OCI-LY1 (cell line): Measurements from ENCODE around the gene PRKAR1A.

ENCODE experiments used
- EZH2 ChIP-seq: fragments of 200-600 bp; sonication (generic), shearing (Covaris generic); IDR thresholded peaks from 2 replicates; pipeline ENCODE4 v1.8.0; 2017; ENCODE audit warnings: borderline replicate concordance, mixed run types, mild to moderate bottlenecking, antibody characterized with exemption, low read length, moderate library complexity, mixed read lengths
- TF ChIP-seq, protein P1 (sequence below): fragments of 200-600 bp; sonication (generic), shearing (Covaris generic); IDR thresholded peaks from 2 replicates; pipeline ENCODE4 v1.5.1; 2017; ENCODE audit warnings: mild to moderate bottlenecking, antibody characterized with exemption, low read length, moderate library complexity, mixed read lengths

DNA sequence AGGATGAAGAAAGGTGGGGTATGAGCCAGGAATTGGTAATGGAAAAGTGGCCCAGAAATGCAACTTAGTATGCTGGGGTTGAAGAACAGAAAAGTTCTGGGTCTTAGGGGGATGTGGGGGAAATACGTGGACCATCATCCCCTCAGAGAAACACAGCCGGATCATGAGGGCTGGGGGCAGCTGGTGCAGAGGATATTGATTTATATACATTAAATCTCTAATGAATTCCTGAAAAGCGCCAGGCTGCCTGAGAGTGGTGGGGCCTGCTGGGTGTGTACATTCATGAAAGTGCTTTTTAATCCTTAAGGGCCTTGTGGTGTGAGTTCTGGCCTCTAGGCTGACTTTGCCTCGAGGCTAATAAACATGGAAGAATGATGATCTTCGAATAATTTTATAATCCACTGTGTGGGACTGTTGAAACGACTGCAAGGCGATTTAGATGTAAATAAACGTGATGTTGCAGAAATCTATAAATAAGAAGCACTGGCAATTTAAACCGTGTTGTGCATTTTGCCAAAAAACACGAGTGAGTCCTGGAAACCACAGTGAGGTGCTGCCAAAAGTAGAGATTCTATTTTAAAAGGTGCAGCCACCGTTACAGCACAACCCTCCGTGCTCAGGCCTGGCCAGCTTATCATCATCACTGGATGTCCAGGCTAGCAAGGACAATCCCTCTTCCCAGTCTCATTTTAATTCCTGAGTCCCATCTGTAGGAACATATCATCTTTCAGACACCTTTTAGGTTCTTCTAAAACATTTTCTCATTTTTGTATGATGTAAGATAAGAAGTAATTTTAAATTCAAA, 32.1 kb downstream of the PRKAR1A start:
- TF ChIP-seq, protein P1, sequence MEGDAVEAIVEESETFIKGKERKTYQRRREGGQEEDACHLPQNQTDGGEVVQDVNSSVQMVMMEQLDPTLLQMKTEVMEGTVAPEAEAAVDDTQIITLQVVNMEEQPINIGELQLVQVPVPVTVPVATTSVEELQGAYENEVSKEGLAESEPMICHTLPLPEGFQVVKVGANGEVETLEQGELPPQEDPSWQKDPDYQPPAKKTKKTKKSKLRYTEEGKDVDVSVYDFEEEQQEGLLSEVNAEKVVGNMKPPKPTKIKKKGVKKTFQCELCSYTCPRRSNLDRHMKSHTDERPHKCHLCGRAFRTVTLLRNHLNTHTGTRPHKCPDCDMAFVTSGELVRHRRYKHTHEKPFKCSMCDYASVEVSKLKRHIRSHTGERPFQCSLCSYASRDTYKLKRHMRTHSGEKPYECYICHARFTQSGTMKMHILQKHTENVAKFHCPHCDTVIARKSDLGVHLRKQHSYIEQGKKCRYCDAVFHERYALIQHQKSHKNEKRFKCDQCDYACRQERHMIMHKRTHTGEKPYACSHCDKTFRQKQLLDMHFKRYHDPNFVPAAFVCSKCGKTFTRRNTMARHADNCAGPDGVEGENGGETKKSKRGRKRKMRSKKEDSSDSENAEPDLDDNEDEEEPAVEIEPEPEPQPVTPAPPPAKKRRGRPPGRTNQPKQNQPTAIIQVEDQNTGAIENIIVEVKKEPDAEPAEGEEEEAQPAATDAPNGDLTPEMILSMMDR, result no peak
- TF ChIP-seq EZH2, result no peak
